Measurements from ENCODE around the gene PDZD11. TPM values are rescaled to one million over a fixed set of nuclear protein-coding genes. Genes with fewer than 3 reads are reported as not detected.
"Not testable (repeated sequence)": the region's sequence is repeated elsewhere in the genome, so short reads cannot be mapped to it uniquely, and the experiment has no call there.

Gene PDZD11
- polyA plus RNA-seq, 1 donor, result 36.0 TPM

- DNase-seq (ENCODE audit: low read depth), result no peak
Measured at GRCh38 chrX:70257423-70258288, 32.1 kb downstream of the PDZD11 start.

- DNase-seq (ENCODE audit: low read depth), result peak; percentile 4
Measured at GRCh38 chrX:70255452-70255851, 34.3 kb downstream of the PDZD11 start.

- no peak for DNase-seq (ENCODE audit: low read depth)
Measured at GRCh38 chrX:70254909-70255308, 34.8 kb downstream of the PDZD11 start.

GRCh38 chrX:70254063-70254400, 35.7 kb downstream of the PDZD11 start:
- DNase-seq (ENCODE audit: low read depth), result no peak

- no peak for DNase-seq (ENCODE audit: low read depth)
Measured at GRCh38 chrX:70253377-70254062, 36.2 kb downstream of the PDZD11 start.

- no peak for DNase-seq (ENCODE audit: low read depth)
Measured at GRCh38 chrX:70252491-70252890, 37.2 kb downstream of the PDZD11 start.

GRCh38 chrX:70247252-70247651, 42.5 kb downstream of the PDZD11 start:
- no peak for DNase-seq (ENCODE audit: low read depth)

- DNase-seq (ENCODE audit: low read depth), result no peak
Measured at GRCh38 chrX:70244881-70245280, 44.8 kb downstream of the PDZD11 start.

GRCh38 chrX:70243601-70244000, 46.1 kb downstream of the PDZD11 start:
- DNase-seq (ENCODE audit: low read depth), result not testable (repeated sequence)

- no peak for DNase-seq (ENCODE audit: low read depth)
Measured at GRCh38 chrX:70241501-70241900, 48.2 kb downstream of the PDZD11 start.

- DNase-seq (ENCODE audit: low read depth), result no peak
Measured at GRCh38 chrX:70240751-70241150, 49.0 kb downstream of the PDZD11 start.

Other genes starting within 250 kb of the PDZD11 start
- gene AWAT2, start 240.0 kb downstream of the PDZD11 start, polyA plus RNA-seq (ENCODE audit: insufficient read length), result not detected
- gene OTUD6A, start 227.5 kb downstream of the PDZD11 start, polyA plus RNA-seq (ENCODE audit: insufficient read length), result not detected
- gene IGBP1, start 156.5 kb downstream of the PDZD11 start, polyA plus RNA-seq (ENCODE audit: insufficient read length), result 132 TPM
- not detected for gene DGAT2L6, start 112.4 kb downstream of the PDZD11 start, polyA plus RNA-seq (ENCODE audit: insufficient read length)
- not detected for gene AWAT1, start 55.3 kb downstream of the PDZD11 start, polyA plus RNA-seq (ENCODE audit: insufficient read length)
- 0.25 TPM for gene P2RY4, start 29.7 kb downstream of the PDZD11 start, polyA plus RNA-seq (ENCODE audit: insufficient read length)
- 0.43 TPM for gene ARR3, start 21.6 kb downstream of the PDZD11 start, polyA plus RNA-seq (ENCODE audit: insufficient read length)
- gene RAB41, start 7.8 kb downstream of the PDZD11 start, polyA plus RNA-seq (ENCODE audit: insufficient read length), result 0.68 TPM
- gene KIF4A, start 177 bp upstream of the PDZD11 start, polyA plus RNA-seq (ENCODE audit: insufficient read length), result 5.5 TPM
- gene GDPD2, start 133.4 kb upstream of the PDZD11 start, polyA plus RNA-seq (ENCODE audit: insufficient read length), result 0.56 TPM
- gene DLG3, start 154.9 kb upstream of the PDZD11 start, polyA plus RNA-seq (ENCODE audit: insufficient read length), result 4.9 TPM

Measured in forelimb muscle (tissue), 1 donor.